ENCODE measurements around the gene INTS6L.

Gene INTS6L, protein sequence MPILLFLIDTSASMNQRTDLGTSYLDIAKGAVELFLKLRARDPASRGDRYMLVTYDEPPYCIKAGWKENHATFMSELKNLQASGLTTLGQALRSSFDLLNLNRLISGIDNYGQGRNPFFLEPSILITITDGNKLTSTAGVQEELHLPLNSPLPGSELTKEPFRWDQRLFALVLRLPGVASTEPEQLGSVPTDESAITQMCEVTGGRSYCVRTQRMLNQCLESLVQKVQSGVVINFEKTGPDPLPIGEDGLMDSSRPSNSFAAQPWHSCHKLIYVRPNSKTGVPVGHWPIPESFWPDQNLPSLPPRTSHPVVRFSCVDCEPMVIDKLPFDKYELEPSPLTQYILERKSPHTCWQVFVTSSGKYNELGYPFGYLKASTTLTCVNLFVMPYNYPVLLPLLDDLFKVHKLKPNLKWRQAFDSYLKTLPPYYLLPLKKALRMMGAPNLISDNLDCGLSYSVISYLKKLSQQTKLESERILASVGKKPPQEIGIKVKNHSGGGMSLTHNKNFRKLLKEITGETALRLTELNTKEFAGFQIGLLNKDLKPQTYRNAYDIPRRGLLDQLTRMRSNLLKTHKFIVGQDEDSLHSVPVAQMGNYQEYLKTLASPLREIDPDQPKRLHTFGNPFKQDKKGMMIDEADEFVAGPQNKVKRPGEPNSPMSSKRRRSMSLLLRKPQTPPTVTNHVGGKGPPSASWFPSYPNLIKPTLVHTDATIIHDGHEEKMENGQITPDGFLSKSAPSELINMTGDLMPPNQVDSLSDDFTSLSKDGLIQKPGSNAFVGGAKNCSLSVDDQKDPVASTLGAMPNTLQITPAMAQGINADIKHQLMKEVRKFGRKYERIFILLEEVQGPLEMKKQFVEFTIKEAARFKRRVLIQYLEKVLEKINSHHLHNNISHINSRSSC

DNA sequence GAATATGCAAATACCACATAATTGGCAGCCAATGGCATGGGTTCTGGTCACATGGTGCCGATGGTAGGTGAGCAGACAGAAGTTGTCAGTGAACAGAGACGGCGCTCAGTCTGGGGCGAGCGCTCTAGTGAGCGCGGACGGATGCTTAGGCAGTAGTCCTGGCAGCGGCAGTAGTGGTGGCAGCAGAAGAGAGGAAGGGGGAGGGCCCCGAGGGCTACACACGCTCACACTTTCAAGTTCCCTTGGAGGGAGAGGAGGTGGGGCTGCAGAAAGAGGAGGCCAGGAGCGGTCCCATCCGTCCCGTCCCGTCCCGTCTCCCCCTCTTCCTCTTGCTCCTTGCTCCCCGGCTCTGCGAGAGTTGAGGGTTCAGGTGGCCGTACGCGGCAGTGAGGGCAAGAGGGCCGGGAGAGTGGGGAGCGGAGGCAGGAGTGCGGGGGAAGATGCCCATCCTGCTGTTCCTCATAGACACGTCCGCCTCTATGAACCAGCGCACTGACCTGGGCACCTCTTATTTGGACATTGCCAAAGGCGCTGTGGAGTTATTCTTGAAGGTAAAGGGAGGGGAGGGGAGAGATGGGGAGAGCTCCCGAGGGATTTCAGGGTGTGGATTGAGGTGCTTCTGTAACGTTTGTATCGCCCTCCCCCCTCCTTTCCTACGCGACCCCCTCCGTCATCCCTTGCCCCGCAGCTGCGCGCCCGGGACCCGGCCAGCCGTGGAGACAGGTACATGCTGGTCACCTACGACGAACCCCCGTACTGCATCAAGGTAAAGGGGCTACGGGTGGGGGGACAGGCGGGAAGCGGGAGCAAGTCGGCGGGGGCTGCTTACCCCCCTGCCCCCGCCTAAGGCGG is at the start of gene INTS6L:
Gene INTS6L (plus strand): TSS at position 108 of the 852 bp plus-strand sequence. CDS start 333 bp downstream, at position 441.
- DNase-seq = peak; percentile 92

DNA sequence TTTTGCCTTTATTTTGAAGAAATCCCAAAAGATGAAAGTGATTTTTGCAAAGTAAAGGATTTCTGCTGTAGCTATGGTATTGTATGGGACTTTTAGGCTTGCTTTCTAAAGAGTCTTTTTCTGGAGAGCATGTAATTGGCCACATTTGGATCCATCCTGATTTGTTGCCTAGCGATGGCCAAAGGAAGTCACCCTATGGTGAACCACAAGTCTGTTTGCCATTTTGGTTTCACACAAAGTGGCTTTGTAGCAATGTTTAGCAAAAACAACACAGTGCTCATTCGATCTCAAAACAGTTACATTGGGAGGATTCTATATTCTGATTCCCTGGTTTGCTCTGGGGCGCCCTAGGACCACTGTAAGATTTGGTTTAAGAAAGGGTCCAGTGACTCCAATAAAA is 44.1 kb upstream of the INTS6L start:
- DNase-seq = no peak

DNA sequence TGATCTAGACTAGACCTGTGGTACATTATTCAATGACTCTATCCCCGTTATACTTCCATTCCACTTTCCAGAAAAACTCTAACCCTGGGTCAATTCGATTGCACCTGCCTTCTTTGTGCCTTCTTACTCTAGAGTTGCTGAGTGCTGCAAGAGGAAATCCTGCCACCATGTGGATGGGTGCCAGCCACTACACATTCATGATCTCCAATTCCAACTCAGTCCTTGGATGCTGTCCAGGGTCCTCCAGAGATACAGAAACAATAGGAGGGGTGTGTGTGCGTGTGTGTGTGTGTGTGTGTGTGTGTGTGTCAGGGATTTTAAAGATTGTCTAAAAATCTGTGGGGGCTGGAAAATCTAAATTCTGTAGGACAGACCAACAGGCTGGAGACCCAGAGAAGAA is 42.9 kb upstream of the INTS6L start:
- peak; percentile 52 for DNase-seq

DNA sequence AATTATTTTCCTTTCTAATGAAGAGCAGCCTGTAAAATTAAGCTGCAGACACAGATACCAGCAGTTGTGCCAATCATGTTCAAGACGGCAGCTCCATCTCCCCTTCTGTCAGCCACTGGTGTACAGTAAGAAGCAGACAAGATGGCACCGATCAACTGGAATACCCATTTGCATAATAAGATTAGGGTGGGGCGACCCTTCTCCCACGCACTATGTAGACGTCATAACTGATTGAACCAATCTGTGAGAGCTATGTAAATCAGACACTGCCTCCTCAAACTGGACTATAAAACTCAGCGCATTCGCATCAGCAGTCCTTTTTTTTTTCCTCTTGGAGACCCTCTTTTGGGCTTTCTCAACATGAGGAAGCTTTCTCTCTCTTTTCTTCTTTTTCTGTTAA is 40.4 kb upstream of the INTS6L start:
- no peak for DNase-seq

DNA sequence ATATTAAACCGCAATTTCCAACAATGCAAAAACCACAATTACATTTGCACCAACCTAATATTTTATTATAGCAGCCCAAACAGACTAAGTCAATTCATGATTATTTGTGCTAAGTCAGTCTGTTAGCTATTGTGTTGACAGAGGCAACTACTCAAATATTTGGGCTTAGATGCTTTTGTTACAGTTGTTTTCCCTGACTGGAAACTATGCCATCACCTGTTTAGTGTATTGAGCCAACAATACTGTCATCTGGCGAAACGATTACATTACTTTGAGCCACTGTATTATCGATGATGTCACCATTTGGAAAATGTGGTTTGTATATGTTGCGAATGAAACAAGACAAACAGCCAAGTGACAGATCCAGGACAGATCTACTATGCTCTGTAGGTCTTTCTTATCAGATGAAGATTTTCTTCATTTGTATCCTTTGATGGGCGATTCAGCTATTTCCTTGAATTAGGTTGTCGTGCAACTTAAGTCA is 38.7 kb upstream of the INTS6L start:
- DNase-seq = no peak

DNA sequence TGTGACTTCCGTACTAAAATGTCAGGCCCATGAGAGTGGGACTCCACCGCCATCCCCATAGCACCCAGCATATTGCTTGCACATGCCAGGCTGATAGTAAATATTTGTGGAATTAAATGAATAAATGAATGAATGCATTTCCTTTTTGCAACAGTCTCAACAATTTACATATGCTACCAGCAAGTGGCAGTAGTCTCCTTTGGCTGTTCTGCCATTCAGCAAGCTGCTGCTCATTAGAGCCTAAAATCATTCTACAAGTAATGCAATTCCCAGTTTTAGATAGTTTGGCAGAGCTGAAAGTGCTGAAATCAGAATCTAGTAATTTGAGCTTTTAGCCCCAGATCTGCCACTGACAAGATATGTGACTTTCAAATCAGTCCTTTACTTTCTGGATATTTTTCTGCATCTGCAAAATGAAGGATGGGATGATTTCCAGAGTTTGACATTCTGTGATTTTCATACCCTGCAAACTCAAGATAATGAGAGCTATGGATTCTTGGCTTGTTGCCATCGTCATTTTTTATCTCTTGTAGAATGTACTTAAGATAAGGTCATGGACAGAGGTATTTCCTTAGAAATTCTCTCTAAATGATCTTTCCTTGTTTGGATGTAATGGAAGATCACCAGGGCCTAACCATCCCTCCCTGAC is 35.7 kb upstream of the INTS6L start:
- DNase-seq = peak; percentile 56

DNA sequence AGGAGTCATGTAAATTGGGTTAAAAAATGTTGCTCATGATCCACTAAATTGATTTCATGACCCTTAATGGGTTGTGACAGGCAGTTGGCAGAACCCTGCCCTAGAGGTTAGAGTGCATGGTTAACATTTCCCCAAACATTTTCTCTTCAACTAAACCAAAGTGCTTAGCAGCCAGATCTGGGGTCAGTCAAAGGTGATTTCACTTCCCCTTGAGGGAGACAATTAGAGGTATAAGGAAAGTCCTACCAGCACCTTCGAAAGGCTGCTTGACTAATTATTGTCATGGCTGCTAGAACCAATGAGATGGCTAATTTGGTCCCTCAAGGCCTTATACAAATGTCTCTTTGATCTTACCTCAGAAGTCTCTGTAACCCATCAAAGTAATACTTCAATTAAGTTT is 30.9 kb upstream of the INTS6L start:
- DNase-seq = no peak

DNA sequence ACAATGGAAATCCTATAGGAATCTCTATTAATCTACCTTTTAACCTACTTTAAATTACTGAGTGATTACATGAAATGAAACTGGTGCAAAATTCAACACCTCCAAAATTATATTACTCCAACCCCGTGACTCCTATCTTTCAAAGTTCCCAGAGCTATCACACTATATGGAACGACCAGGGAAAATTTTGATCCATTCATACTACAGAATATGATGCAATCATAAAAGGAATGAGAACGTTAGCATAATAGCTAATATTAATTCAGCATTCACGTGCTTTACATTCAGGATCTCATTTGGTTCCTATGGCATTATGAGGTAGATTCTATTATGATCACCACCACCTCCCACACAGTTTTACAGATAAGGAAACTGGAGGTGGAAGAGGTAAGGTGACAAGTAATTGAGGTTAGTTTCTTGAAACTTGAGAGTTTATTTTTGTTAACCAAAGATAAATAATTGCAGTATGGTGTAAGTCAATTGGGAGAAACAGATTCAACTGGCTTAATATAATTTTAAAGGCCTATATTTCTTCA is 29.4 kb upstream of the INTS6L start:
- DNase-seq = no peak

DNA sequence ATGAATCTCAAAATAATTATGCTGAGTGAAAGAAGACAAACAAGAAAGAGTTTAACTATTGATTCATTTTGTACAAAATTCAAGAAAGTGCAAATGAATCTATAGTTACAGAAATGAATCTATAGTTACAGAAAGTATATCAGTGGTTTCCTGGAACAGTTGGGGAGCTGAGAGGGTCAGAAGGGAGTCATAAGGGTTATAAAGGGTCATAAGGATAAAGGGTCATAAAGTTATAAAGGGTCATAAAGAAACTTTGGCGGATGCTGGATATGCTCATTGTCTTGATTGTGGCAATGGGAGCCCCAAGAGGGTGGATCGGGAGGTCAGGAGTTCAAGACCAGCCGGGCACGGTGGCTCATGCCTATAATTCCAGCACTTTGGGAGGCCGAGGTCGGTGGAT is 26.0 kb upstream of the INTS6L start:
- no peak for DNase-seq

DNA sequence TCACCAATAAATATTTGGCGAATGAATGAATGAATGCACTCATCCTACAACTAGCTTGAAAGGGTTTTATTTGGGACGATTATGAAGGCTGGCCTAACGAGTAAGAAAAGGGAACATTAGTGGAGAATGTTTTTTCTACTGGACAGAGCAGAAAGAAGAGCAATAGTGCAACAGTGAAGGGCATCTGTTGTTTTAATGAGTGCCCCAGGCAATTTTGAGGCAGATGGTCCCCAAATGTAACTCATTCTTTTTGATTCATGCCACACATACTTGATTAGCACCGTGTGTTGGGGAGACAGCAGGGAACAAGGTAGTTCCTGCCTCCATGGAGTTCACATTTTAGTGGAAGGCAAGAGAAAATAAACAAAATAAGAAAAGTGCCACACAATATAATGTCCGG is 22.7 kb upstream of the INTS6L start:
- no peak for DNase-seq

DNA sequence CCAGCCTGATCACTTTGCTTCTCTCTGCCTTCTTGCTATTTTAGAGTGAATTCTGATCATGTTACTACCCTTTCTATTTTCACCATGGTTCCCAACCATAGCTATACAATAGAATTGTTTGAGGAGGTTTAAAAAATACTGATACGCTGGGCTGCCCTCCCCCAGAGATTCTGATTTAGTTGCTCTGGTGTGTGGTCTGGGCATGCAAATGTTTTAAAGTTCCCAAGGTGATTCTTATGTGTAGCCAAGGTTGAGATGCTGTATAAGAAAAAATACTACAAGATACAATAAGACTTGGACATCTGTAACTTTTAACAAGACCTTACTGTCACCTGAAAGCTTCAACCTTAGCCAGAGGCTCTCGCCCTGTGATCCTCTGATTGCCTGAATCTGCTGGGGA is 22.2 kb upstream of the INTS6L start:
- no peak for DNase-seq

DNA sequence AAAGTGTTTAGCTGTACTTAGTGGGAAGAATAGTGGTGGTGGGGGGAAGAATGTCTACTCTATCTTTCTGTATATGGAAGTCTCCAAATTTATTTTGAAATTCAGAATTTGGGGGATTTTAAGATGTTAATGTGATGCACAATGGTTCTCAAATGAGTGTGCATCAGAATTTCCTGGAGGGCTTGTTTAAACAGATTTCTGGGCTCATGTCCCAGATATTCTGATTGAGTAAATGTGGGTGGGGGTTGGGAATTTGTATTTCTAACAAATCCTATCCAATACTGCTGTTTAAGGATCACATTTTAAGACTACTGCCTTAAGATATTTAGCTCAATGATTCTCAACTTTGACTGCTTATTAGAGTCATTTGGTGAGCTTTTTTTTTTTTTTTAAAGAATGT is 15.1 kb upstream of the INTS6L start:
- no peak for DNase-seq

DNA sequence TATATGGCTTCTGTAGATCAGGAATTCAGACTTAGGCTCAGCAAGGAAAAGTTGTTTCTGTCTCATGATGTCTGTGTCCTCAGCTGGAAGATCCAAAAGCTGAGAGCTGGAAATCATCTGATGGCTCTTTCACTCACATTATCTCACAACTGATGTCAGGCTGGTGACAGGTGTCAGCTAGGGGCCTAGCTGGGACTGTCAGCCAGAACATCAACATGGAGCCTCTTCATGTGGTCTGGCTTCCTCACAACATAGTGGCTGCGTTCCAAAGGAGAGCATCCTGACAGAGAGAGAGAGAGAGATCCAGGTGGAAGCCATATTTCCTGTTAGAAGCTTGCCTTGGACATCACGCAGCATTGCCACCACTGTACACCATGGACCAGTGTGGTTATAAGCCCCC is 10.6 kb upstream of the INTS6L start:
- DNase-seq = no peak

DNA sequence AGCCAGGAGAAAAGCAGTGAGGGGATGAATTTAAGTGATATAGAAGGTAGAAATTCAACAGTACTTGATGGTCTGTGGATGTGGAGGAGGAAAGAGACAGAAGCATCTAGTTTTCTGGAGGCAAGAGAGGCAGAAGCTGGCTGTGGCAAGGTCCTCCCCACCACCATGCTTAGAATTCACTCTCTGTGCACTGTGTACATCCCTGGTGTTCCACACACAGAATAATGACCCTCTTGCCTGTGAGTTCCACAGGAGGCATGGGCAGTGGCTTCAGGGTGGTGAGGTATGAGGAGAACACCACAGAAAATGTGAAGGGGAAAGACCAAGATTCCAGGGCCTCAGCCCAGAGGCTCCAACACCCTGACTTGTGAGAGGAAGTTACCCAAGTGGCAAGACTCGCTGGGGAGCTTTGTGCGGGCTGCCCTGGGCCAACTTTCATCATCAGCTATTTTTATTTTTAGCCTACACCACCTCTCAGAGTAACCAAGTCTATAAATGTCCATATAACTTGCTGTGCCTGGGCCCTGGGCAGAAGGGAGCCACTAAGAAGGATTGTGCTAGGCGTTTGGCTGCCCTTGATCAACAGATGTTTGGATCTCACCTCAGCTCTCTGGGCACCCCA is 7.8 kb upstream of the INTS6L start:
- no peak for DNase-seq

DNA sequence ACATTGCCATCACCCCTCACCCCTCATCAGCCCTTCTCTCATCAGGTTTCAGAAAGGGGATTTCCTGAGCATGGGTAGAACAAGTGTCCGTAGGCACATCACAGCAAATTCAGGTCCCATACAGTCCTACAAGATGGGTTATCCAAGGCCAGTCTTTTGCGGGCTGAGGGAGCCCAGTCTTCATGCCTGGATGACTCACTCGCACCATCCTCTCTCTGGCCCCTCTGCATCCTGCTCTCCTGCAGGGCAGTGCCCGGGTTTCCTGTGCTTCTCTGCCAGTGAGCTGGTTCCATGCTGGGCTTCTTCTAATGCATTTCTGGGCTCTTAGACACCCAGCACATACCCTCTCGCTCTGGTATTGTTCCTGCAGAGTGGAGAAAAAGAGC is 7.3 kb upstream of the INTS6L start:
- no peak for DNase-seq

DNA sequence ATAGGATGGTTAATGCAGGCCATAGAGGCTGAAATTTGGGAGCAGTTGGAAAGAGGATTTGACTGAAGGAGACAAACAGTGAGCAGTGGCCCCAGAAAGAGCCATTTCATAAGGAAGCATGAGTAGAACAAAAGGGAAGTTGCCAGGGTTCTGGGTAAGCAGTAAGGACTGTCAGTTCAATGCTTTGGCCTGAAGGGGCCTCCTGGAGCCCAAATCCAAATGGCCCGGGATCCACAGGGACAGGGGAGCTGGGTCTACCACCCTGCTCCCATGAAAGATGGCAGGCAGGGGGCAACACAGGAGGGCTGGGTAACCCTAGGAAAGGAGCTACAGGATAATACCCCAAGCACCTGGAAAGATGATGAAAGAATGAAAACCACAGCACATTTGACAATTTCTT is 4.1 kb upstream of the INTS6L start:
- no peak for DNase-seq

DNA sequence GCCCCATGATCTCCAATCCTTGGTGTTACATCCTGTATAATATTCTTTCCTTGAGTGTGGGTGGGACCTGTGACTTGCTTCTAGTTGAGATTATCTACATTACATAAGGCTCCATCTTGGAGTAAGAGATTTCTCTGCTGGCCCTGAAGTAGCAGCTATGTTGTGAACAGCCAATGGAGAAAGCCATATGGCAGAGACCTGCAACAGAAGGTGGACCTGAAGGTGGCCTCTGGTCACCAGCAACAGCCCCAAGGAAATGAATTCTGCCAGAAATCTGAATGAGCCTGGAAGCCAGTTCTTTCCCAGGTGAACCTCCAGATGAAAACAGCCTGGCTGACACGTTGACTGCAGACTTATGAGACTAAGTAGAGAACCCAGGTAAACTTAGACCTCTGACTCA is 2.3 kb upstream of the INTS6L start:
- no peak for DNase-seq

DNA sequence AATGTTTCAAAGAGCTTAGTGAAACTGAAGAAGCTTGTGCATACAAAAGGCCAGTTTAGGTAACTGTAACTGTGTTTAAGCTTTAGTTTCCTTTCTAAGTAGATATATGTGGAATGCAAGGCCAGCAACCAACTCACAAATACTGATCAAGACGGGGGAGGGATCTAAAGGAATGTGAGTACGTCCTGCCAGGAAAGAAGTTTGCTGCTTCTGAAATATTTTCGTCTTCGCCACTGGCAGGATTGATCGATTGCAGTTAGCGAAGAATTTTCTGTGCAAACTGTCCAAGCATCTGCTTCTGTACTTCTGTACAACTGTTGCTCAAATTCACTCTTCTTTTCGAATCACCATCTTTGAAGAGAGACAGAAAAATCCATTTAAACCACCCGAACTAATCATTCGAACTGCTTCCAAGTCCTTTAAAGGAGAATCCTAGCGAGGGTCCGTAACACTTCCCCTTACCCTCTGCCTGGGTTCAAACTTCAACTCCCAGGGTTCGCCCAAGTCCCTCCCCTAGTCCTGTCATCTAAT is 373 bp upstream of the INTS6L start:
- DNase-seq = no peak

DNA sequence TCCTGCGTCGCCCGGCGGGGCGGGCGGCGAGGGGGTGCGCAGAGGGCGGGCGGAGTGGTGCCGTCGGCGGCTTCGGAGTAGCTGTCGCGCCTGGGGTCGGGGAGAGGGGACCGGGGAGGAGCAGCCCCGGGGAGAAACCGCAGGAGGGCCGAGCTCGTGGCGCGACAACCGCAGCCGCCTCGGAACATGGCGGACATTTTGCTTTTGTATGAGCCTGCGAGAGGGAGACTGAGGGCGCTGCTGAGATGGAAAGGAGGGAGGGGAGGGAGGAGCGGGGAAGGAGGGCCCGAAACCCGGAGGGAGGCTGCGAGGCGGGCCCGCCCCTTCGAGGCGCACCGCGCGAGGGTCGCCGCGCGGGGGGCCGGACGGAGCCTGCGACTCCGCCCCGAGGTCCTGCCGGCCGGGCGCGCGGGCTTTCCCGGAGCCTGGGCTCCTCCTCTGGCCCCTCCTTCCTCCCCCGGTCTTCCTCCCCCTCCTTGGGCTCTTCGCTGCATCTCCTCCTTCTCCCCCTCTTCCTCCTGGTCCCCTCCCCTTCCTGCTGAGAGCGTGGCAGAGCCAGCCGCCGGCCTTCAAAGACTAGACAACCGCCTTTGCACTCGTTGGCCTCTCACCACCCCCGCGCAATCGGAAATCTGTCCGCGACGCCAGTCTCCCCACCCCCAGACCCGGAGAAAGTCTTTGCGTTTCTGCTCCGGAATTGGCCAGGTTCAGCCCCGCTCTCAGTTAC is 1.1 kb downstream of the INTS6L start:
- peak; percentile 91 for DNase-seq

DNA sequence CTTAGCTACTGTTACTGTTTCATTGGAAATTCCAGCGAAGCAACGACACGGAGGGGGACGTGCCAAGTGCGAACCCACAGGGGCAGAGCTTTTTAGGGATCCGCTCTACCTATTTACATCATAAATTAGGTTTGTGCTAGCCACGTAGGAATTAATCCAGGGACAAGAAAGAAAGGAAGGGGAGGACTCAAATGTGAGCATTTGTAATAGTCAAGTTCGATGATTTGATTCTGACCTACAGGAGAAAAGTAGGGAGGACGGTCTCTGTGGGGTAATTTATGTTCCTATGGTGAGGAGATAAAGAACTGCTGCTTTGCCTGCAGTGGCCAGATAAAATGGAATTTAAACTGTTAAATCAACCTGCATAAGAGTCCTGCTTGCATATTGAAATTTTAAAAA is 1.7 kb downstream of the INTS6L start:
- DNase-seq = no peak

All from CD4-positive, alpha-beta T cell treated with Interleukin-21 for 1 hour (primary cell).